GM12878 (cell line): ENCODE results near the gene GAS2L1. TPM values are rescaled to one million over a fixed set of nuclear protein-coding genes. Genes with fewer than 3 reads are reported as not detected.

Experiments
- ATAC-seq: fragments of 200-7000 bp; cut with Tn5 transposase; 3 replicates; pipeline ENCODE4 v1.9.1; 2020; ENCODE audit warnings: mild to moderate bottlenecking, moderate library complexity
- BruUV-seq: library from RNA; stranded (reverse); fragments of 400-500 nt; replicated peaks from 2 replicates; lab custom pipeline; 2021; lab: Mats Ljungman, UMichigan
- CTCF ChIA-PET: fragments of 300-600 bp; sonication (Branson Sonifier 250); formaldehyde crosslinking; extraction: SDS; loops from one replicate; lab custom pipeline; 2021; ENCODE audit warnings: inconsistent platforms; lab: Yijun Ruan, JAX
- POLR2A ChIA-PET: fragments of 350-600 bp; formaldehyde crosslinking; extraction: SDS; loops from one replicate; lab custom pipeline; 2021; ENCODE audit warnings: inconsistent platforms; lab: Charles Lee
- RAD21 ChIA-PET: fragments of 300-600 bp; sonication (Branson Sonifier 250); formaldehyde crosslinking; loops from one replicate; lab custom pipeline; 2023; ENCODE audit warnings: antibody characterized with exemption; ENCODE audit not compliant: unreplicated experiment; lab: Charles Lee
- SMC1A ChIA-PET: fragments of 300-600 bp; sonication (Branson Sonifier 250); formaldehyde crosslinking; loops from one replicate; lab custom pipeline; 2023; ENCODE audit not compliant: unreplicated experiment, uncharacterized antibody; lab: Charles Lee
- DNase-seq: peaks from one replicate; pipeline ENCODE4 v3.0.0-alpha.2; 2011; ENCODE audit warnings: low read depth, low spot score
- FAIRE-seq: peaks from 3 replicates; lab custom pipeline; 2011; peaks lifted over from hg19 to GRCh38; lab: Jason Lieb, UNC
- H2AFZ ChIP-seq: 2 replicates; pipeline ENCODE4 v1.6.0; 2011; ENCODE audit warnings: low read depth, low read length, control low read depth; ENCODE audit not compliant: control insufficient read depth
- H3K27ac ChIP-seq: 2 replicates; pipeline ENCODE4 v1.5.1; 2011; ENCODE audit warnings: control low read depth; ENCODE audit not compliant: control insufficient read depth, insufficient read depth
- H3K27me3 ChIP-seq, 2 experiments: replicated peaks in 1 of 2; 2 replicates each; pipeline versions ENCODE4 v1.6.0 to v1.6.1; 2011; ENCODE audit warnings: low read length in 1 of 2; ENCODE audit not compliant: control insufficient read depth in 2 of 2, insufficient read depth in 2 of 2
- H3K36me3 ChIP-seq, 2 experiments: 2 replicates each; pipeline ENCODE4 v1.5.1; 2011; ENCODE audit warnings: low read length in 1 of 2; ENCODE audit not compliant: control insufficient read depth in 2 of 2, insufficient read depth in 2 of 2
- H3K4me1 ChIP-seq: 2 replicates; pipeline ENCODE4 v1.6.1; 2011; ENCODE audit warnings: mild to moderate bottlenecking, low read length, moderate library complexity, mixed read lengths; ENCODE audit not compliant: control insufficient read depth, insufficient read depth
- H3K4me2 ChIP-seq: 2 replicates; pipeline ENCODE4 v1.6.0; 2011; ENCODE audit warnings: control low read depth; ENCODE audit not compliant: control insufficient read depth, insufficient read depth
- H3K4me3 ChIP-seq: fragments of 200-600 bp; sonication (generic); 2 replicates; pipeline ENCODE4 v1.5.1; 2016
- H3K79me2 ChIP-seq: 2 replicates; pipeline ENCODE4 v1.6.0; 2011; ENCODE audit warnings: low read length; ENCODE audit not compliant: control insufficient read depth, insufficient read depth
- H3K9ac ChIP-seq: 2 replicates; pipeline ENCODE4 v1.8.0; 2011; ENCODE audit warnings: low read length, control low read depth, mixed read lengths; ENCODE audit not compliant: control insufficient read depth, insufficient read depth
- H3K9me3 ChIP-seq: replicated peaks from 3 replicates; pipeline ENCODE4 v1.5.1; 2011; ENCODE audit warnings: mild to moderate bottlenecking, low read length; ENCODE audit not compliant: control insufficient read depth, insufficient read depth
- H4K20me1 ChIP-seq: 2 replicates; pipeline ENCODE4 v1.6.0; 2011; ENCODE audit not compliant: control insufficient read depth, insufficient read depth
- MTA2 ChIP-seq: fragments of 450-650 bp; IDR thresholded peaks from 2 replicates; pipeline ENCODE4 v1.6.1; 2016; ENCODE audit warnings: low read depth, mild to moderate bottlenecking, moderate library complexity
- POLR2AphosphoS5 ChIP-seq: IDR thresholded peaks from 2 replicates; pipeline ENCODE4 v1.6.1; 2011; ENCODE audit warnings: mild to moderate bottlenecking, low read length, inconsistent platforms
- RCOR1 ChIP-seq: conservative IDR thresholded peaks from 2 replicates; pipeline ENCODE4 v1.6.1; 2012; ENCODE audit warnings: low read depth, low read length, improper control_type of control experiment
- SRF ChIP-seq, 2 experiments: IDR thresholded peaks; 2 replicates each; pipeline ENCODE4 v1.6.1; 2011; ENCODE audit warnings: low read depth in 2 of 2, low read length in 2 of 2, mild to moderate bottlenecking in 1 of 2, moderate library complexity in 1 of 2
- WGBS: methylation state at CpG from one replicate; pipeline ENCODE4 v1.1.6; 2016; ENCODE audit warnings: low lambda C conversion rate; ENCODE audit not compliant: insufficient replicate concordance, insufficient coverage; ENCODE audit errors: missing lambda C conversion rate; 5-methylcytosine and 5-hydroxymethylcytosine counted together
- in situ Hi-C: fragments of 300-500 bp; cut with MboI; formaldehyde crosslinking; loops from 9 replicates; pipeline ENCODE4 v1.14.3; 2018; ENCODE audit warnings: mixed read lengths
- intact Hi-C: fragments of 100-400 bp; cut with micrococcal nuclease; formaldehyde crosslinking; loops from one replicate; pipeline ENCODE4 v1.14.2; 2022; ENCODE audit not compliant: unreplicated experiment
- polyA plus RNA-seq, 11 experiments: library from polyadenylated mRNA; depleted of rRNA in 4 of 11; unstranded in 6 of 11; stranded (reverse) in 5 of 11; fragments of >200 nt; fragmentation: Nextera tagmentation in 4 of 11; fragmentation: Illumina TruSeq in 1 of 11; extraction: Ambion mirVana in 4 of 11; extraction: Trizol in 1 of 11; gene quantifications; 1 replicate in 1 of 11; 2 replicates in 10 of 11; pipeline versions ENCODE4 v1.2.1 to v1.2.3, GENCODE V29; 2011 to 2016; ENCODE audit warnings: inconsistent platforms in 2 of 11, missing spikeins in 2 of 11, low read depth in 1 of 11
- total RNA-seq, 4 experiments: library from RNA; depleted of rRNA in 3 of 4; stranded (reverse); fragments of >200 nt in 3 of 4; fragmentation: Illumina TruSeq in 1 of 4; extraction: Trizol in 1 of 4; gene quantifications; 2 replicates each; pipeline versions ENCODE4 v1.2.1 to v1.2.3, GENCODE V29; 2013 to 2021
- TF ChIP-seq, protein P1 (sequence below): fragments of 450-650 bp; IDR thresholded peaks from 2 replicates; pipeline ENCODE4 v1.6.1; 2017; ENCODE audit warnings: mild to moderate bottlenecking, low read depth, inconsistent platforms; ENCODE audit not compliant: poor library complexity, severe bottlenecking
- TF ChIP-seq, protein P2 (sequence below): fragments of 450-650 bp; IDR thresholded peaks from 2 replicates; pipeline ENCODE4 v1.6.1; 2016; ENCODE audit warnings: mild to moderate bottlenecking
- TF ChIP-seq, protein P3 (sequence below): IDR thresholded peaks from 2 replicates; pipeline ENCODE4 v1.6.1; 2011; ENCODE audit warnings: mild to moderate bottlenecking, low read depth, low read length, moderate library complexity; ENCODE audit not compliant: insufficient replicate concordance
- TF ChIP-seq, protein P4 (sequence below): fragments of 450-650 bp; IDR thresholded peaks from 2 replicates; pipeline ENCODE4 v1.6.1; 2017; ENCODE audit warnings: mild to moderate bottlenecking, moderate library complexity
- TF ChIP-seq, protein P5 (sequence below): fragments of 150-350 bp; IDR thresholded peaks from 2 replicates; pipeline ENCODE4 v1.6.1; 2016; ENCODE audit warnings: low read depth, low read length

GAS2L1 gene
- total and polyA plus RNA-seq, 10 of the 15 experiments (the other 5 are each of a cell fraction or from before 2014, with no cell fraction given) = 0.03 to 0.13 TPM; not detected in 8

DNA sequence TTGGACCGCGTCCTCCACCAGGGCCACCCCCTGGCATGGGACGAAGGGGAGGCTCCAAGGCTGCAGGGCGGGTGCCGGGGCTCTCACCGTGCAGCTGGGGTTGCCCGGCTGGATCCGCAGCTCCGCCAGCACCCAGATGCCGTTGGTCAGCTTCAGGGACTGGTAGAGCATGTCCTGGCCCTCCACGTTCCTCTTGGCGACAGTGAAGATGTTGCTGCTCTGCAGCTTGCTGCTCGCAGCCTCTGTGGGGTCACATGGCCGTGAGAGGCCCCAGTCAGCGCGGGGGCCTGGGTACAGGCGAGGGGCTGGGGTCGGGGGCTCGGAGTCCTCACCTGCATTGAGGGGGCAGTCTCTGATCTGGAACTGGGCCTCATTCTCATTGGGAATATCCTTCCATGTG is 23.8 kb downstream of the GAS2L1 start:
- FAIRE-seq (no peak), DNase-seq (no peak), ATAC-seq (no peak)
- no peak overlapping the region for H3K4me2 ChIP-seq
- no peaks in the 10 kb centered on the region for H3K79me2 ChIP-seq
- no peak overlapping the region for H3K27ac ChIP-seq
- POLR2A ChIA-PET = no interaction called here
- H4K20me1 ChIP-seq = no peaks in the 10 kb centered on the region
- SMC1A ChIA-PET = no interaction called here
- in situ Hi-C loops = no loop called here
- no peaks in the 10 kb centered on the region for H3K4me1 ChIP-seq
- no peak overlapping the region for H3K4me3 ChIP-seq
- RAD21 ChIA-PET = no interaction called here
- TF ChIP-seq POLR2AphosphoS5 = no peak
- TF ChIP-seq, protein P1, sequence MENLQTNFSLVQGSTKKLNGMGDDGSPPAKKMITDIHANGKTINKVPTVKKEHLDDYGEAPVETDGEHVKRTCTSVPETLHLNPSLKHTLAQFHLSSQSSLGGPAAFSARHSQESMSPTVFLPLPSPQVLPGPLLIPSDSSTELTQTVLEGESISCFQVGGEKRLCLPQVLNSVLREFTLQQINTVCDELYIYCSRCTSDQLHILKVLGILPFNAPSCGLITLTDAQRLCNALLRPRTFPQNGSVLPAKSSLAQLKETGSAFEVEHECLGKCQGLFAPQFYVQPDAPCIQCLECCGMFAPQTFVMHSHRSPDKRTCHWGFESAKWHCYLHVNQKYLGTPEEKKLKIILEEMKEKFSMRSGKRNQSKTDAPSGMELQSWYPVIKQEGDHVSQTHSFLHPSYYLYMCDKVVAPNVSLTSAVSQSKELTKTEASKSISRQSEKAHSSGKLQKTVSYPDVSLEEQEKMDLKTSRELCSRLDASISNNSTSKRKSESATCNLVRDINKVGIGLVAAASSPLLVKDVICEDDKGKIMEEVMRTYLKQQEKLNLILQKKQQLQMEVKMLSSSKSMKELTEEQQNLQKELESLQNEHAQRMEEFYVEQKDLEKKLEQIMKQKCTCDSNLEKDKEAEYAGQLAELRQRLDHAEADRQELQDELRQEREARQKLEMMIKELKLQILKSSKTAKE = no peak
- TF ChIP-seq, protein P2, sequence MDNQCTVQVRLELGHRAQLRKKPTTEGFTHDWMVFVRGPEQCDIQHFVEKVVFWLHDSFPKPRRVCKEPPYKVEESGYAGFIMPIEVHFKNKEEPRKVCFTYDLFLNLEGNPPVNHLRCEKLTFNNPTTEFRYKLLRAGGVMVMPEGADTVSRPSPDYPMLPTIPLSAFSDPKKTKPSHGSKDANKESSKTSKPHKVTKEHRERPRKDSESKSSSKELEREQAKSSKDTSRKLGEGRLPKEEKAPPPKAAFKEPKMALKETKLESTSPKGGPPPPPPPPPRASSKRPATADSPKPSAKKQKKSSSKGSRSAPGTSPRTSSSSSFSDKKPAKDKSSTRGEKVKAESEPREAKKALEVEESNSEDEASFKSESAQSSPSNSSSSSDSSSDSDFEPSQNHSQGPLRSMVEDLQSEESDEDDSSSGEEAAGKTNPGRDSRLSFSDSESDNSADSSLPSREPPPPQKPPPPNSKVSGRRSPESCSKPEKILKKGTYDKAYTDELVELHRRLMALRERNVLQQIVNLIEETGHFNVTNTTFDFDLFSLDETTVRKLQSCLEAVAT = no peak
- no peak for TF ChIP-seq RCOR1
- TF ChIP-seq, protein P3, sequence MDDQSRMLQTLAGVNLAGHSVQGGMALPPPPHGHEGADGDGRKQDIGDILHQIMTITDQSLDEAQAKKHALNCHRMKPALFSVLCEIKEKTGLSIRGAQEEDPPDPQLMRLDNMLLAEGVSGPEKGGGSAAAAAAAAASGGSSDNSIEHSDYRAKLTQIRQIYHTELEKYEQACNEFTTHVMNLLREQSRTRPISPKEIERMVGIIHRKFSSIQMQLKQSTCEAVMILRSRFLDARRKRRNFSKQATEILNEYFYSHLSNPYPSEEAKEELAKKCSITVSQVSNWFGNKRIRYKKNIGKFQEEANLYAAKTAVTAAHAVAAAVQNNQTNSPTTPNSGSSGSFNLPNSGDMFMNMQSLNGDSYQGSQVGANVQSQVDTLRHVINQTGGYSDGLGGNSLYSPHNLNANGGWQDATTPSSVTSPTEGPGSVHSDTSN = no peak
- no peak for TF ChIP-seq MTA2
- TF ChIP-seq, protein P4, sequence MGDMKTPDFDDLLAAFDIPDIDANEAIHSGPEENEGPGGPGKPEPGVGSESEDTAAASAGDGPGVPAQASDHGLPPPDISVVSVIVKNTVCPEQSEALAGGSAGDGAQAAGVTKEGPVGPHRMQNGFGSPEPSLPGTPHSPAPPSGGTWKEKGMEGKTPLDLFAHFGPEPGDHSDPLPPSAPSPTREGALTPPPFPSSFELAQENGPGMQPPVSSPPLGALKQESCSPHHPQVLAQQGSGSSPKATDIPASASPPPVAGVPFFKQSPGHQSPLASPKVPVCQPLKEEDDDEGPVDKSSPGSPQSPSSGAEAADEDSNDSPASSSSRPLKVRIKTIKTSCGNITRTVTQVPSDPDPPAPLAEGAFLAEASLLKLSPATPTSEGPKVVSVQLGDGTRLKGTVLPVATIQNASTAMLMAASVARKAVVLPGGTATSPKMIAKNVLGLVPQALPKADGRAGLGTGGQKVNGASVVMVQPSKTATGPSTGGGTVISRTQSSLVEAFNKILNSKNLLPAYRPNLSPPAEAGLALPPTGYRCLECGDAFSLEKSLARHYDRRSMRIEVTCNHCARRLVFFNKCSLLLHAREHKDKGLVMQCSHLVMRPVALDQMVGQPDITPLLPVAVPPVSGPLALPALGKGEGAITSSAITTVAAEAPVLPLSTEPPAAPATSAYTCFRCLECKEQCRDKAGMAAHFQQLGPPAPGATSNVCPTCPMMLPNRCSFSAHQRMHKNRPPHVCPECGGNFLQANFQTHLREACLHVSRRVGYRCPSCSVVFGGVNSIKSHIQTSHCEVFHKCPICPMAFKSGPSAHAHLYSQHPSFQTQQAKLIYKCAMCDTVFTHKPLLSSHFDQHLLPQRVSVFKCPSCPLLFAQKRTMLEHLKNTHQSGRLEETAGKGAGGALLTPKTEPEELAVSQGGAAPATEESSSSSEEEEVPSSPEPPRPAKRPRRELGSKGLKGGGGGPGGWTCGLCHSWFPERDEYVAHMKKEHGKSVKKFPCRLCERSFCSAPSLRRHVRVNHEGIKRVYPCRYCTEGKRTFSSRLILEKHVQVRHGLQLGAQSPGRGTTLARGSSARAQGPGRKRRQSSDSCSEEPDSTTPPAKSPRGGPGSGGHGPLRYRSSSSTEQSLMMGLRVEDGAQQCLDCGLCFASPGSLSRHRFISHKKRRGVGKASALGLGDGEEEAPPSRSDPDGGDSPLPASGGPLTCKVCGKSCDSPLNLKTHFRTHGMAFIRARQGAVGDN = no peak
- TF ChIP-seq SRF (IDR thresholded peaks at IDR 0.05; ENCODE audit: low read depth in 2 of 2, low read length in 2 of 2) = no peak
- TF ChIP-seq, protein P5, sequence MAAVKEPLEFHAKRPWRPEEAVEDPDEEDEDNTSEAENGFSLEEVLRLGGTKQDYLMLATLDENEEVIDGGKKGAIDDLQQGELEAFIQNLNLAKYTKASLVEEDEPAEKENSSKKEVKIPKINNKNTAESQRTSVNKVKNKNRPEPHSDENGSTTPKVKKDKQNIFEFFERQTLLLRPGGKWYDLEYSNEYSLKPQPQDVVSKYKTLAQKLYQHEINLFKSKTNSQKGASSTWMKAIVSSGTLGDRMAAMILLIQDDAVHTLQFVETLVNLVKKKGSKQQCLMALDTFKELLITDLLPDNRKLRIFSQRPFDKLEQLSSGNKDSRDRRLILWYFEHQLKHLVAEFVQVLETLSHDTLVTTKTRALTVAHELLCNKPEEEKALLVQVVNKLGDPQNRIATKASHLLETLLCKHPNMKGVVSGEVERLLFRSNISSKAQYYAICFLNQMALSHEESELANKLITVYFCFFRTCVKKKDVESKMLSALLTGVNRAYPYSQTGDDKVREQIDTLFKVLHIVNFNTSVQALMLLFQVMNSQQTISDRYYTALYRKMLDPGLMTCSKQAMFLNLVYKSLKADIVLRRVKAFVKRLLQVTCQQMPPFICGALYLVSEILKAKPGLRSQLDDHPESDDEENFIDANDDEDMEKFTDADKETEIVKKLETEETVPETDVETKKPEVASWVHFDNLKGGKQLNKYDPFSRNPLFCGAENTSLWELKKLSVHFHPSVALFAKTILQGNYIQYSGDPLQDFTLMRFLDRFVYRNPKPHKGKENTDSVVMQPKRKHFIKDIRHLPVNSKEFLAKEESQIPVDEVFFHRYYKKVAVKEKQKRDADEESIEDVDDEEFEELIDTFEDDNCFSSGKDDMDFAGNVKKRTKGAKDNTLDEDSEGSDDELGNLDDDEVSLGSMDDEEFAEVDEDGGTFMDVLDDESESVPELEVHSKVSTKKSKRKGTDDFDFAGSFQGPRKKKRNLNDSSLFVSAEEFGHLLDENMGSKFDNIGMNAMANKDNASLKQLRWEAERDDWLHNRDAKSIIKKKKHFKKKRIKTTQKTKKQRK = no peak
- H2AFZ ChIP-seq = no peak overlapping the region
- H3K27me3 ChIP-seq = no peaks in the 10 kb centered on the region
- intact Hi-C loops = no loop called here
- H3K9me3 ChIP-seq = no peaks in the 10 kb centered on the region
- CTCF ChIA-PET = interaction anchor here (0.6 kb wide), 1 partner anchor 661 kb away, joined by 3 read pairs; no protein-coding TSS in a partner anchor
- WGBS = 95% methylated on average over 19 of the region's 19 CpGs
- no TSS peak for BruUV-seq
- no peak overlapping the region for H3K9ac ChIP-seq
- peaks cover 5 to 57% of the 10 kb centered on the region in 2 experiments; a peak in 3 of 4 replicates for H3K36me3 ChIP-seq
